GM18870 (cell line): Measurements from ENCODE around the gene ZNG1F.
"Not testable (repeated sequence)": the region's sequence is repeated elsewhere in the genome, so short reads cannot be mapped to it uniquely, and the experiment has no call there.

Source experiments
- ATAC-seq: cut with Tn5 transposase; IDR thresholded peaks from one replicate; pipeline ENCODE4 v1.9.1; 2021; ENCODE audit warnings: moderate library complexity; ENCODE audit not compliant: unreplicated experiment

The ZNG1F gene

DNA sequence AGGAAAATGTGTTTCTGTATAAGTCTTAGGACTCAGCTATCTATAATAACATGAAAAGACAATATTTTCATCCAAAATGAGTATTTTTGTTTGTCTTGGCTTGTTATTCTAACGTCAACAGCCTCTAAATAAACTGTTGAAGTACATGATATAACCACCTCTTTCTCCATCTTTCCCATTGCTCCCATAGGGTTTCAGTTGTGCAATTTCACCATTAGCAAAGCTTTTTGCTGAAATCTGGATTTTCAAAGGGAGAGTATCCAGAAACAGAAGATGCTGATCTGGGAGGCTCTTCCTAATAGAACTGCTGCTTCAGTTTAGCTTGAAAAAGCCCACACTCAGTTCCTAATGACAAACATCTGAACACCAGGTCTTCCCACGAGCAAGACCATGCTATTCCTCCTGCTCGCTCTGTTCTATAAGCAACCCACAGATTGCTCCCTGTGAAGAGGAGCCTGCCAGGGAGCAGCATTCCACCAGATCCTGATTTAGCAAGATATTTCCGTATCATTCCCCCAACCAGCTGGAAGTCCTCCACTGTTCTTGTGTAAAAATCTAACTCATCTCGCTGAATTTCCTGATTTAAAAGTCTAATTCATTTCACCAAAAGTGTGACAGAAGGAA is 101.8 kb downstream of the ZNG1F start:
- not testable (repeated sequence) for ATAC-seq

DNA sequence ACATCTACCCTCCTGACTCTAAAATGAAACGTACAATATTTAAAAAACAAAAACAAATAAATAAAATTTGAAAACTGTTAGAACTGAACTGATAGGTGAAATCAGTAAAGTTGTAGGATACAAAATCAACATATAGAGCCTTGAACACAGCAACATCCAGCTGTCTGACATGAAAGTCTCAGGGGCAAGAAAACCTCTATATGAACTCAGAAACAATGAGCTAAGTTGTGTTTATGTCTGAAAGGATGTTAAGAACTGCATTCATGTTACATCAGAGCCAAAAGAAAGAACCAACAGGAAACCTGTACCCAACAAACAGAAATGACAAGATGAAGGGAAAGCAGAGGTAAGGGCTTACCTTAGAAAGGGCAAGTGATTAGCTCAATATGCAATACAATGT is 102.4 kb downstream of the ZNG1F start:
- ATAC-seq = not testable (repeated sequence)

DNA sequence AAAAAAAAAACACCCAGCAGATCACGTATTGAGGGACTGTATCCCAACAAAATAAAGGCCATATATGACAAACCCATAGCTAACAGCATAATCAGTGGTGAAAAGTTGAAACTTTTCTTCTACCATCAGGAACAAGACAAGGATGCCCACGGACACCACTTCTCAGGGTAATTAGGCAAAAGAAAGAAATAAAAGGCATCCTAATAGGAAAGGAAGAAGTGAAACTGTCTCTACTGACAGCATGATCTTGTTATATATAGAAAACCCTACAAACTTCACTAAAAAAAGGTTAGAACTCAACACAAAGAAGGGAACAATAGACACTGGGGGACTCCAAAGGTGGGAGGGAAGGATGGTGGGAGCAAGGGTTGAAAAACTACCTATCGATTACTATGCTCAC is 102.9 kb downstream of the ZNG1F start:
- not testable (repeated sequence) for ATAC-seq

DNA sequence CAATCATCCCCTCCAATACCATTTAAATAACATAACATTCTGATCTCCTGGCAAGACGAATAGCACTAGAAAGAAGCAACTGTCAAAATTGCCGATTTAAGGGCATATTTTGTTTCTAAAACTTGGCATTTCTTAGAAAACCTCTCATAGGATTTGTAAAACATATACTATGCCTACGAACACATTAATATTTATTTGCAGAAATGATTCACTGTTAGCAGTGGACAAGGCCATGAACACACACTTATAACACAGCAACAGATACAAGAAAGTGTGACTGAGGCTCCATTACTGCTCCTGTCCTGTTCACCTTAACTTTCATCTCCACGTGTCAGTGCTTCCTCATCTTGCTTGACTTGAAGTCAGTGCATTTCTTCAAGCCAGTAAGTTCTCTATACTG is 106.8 kb downstream of the ZNG1F start:
- not testable (repeated sequence) for ATAC-seq
